GM19240 (cell line): Measurements from ENCODE around the gene USP31.
"Not testable (repeated sequence)": the region's sequence is repeated elsewhere in the genome, so short reads cannot be mapped to it uniquely, and the experiment has no call there.

Experiments used
- DNase-seq: peaks from one replicate; pipeline ENCODE4 v3.0.0; 2011; ENCODE audit warnings: low spot score; ENCODE audit not compliant: insufficient read length

The USP31 gene

DNA sequence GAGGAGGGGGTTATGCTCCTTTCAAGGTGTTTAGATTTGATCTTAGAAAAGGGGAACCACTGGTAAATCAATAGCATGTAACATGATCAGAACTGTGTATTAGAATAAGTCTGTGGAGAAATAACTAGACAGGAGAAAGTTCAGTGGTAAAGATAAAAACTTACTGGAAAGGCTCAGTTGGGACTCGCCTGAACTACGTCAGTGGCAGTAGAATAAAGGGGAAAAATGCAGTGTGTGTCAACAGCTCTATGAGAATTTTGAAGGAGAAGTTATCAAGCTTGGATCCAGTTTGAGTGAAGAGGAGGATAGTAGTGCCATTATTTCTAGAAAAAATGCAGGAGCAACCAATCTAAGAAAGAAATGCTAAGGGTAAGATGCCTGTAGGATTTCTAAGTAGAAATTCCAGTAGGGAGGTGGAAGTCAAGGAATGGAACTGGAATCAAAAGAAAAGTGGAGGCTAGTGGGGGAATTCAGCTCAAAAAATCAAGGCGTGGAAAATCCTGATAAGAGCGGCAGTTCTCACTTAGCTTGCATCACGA is 48.2 kb downstream of the USP31 start:
- no peak for DNase-seq

GRCh38 chr16:23096450-23096849 is 52.8 kb downstream of the USP31 start:
- DNase-seq: not testable (repeated sequence)

- not testable (repeated sequence) for DNase-seq
Measured at GRCh38 chr16:23094136-23094535, 55.1 kb downstream of the USP31 start.

DNA sequence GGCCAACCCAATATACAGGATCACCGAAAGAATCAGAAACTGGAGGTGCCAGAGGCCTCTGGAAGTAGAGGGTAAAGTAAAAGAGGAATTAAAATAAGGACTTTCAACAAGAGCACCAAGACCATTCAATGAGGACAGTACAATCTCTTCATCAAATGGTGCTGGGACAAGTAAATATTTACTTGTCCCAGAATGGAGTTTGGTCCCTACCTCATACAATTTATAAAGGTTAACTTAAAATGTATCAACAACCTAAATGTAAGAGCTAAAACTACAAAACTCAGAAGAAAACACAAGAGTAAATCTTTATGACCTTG is 56.5 kb downstream of the USP31 start:
- no peak for DNase-seq

- DNase-seq: no peak
Measured at GRCh38 chr16:23092072-23092800, 57.0 kb downstream of the USP31 start.

DNA sequence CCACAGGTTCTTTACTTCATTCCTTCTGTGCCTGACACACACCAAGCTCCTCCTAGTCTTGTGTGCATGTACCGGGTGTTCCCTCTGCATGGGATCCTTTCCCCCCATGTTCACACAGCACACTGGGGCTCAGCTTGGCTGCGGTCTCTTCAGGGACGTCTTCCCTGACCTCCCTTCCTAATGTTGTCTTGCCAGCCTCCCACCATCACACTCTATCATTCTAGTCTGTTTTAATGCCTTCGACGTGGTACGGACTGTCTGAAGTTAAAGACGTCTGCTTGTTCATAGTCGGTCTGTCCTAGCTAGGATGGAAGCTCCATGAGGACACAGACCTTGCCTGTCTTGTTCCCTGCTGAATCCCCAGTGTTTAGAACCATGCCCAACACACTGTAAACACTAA is 60.1 kb downstream of the USP31 start:
- no peak for DNase-seq

GRCh38 chr16:23088018-23088417 is 61.2 kb downstream of the USP31 start:
- DNase-seq: no peak

GRCh38 chr16:23085949-23086348 is 63.3 kb downstream of the USP31 start:
- DNase-seq: no peak

DNA sequence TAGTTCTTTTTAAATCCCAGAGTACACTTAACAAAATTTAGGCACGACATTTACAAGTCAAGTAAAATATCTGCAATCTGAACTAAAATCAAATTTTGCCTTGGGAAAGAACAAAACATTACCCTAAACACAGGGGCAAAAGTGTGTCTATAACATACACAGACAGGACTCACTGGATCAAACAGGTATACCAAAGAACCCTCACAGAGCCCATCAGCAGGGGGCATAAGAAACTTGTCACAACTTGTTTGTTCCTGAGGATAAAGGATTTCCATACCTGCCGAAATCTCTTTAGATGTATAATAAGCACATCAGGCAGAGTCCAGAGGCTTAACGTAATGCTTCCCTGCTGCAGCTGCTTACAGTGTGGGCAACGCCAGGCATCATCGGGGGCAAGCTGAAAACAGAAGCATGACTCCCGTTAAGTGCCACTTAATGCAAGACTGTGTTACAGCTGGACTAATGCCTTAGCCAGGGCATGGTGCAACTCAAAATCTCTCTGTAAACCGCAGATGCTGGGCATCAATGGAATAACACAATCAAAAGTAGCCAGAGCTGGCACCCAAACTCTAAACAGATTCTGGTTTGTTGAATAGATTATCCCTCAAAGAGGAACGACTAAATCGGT is 67.0 kb downstream of the USP31 start:
- no peak for DNase-seq

DNA sequence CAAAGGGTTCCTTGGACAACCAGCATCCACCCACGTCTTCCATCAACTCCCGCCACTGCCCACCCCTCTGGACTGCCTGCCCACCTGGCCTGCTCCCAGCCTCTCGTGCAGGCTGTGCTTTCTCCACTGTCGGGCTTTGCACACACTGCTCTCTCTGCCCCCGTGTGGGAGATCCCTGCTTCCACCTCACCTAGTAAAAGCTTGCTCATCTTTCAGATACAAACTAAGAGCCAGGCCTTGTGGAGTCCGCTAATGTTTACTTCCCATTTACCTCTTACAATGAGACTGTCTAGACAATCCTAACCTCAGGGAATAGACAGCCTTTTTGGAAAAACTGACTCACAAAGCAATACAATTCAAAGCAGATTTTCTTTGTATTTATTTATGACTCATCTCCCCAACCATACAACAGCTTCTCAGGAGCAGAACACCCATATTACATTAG is 67.6 kb downstream of the USP31 start:
- no peak for DNase-seq

DNA sequence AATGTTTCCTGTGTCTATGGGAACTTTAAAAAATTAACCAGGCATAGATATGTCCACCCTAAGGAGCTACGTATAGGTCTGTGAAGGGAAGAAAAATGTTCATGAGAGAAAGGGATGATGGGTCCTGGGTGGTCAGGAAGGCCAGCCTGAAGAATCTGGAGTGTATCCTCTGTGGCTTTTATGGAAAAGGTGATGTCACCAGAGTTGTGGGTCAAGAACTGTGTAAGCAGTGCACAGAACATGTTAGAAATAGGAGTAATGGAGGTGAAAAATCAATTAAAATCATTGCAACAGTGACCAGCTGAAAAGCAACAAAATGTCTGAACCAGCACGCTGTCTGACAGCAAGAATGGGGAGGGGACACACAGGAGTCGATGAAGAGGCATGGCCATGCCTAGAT is 68.5 kb downstream of the USP31 start:
- no peak for DNase-seq

DNA sequence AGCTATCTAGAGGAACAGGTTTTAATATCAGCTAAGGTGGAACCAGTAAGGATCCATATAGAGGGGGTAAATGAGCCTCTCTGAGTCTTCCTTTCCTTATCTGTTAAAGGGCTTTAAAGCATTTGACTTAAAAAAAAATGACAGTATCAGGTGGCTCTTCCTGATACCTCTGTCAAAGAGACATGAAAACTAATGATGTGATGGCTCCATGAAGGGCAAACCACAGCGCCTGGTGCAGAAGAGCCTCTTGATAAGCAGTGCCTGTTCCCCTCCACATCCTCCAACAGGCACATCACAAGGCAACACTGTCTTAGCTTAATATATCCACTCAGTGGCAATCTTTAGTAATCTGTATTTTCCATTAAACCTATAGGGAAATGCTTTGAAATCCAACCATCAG is 68.9 kb downstream of the USP31 start:
- no peak for DNase-seq

GRCh38 chr16:23079675-23080301 is 69.5 kb downstream of the USP31 start:
- DNase-seq: no peak

GRCh38 chr16:23074423-23074822 is 74.8 kb downstream of the USP31 start:
- DNase-seq: no peak

DNA sequence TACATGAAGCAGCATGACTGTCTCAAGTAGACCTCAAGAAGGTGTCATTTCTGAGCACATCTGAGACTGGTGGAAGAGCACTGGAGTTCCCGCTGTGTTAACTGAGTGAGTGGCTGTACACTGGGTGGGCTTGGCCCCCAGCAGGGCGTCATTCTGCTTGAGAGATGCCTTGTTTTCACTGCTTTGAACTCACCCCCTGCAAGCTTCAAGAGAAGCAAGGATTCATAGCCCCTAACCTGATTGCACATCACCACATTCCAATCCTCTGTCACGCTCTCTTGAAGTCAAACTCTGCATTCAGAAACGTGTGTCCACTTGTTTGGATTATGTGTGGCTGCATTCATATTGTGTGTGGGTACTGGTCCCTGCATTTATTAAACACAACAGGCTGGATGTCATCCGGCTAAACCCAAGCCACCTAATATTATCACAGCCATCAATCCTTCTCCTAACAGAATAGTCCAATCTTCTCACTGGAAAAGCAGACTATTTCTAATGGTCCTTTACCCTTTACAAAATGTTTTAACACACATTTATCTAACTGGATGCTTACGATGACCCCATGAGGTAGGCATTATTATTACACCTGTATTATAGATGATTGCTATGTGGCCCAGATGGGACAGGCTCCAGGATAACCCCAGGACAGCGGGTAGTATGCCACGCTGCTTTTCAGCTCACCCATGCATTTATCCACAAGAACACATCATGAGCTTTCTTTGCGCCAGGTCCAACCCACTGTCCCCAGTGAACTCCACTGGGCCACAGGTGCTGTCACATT is 76.3 kb downstream of the USP31 start:
- DNase-seq: no peak

DNA sequence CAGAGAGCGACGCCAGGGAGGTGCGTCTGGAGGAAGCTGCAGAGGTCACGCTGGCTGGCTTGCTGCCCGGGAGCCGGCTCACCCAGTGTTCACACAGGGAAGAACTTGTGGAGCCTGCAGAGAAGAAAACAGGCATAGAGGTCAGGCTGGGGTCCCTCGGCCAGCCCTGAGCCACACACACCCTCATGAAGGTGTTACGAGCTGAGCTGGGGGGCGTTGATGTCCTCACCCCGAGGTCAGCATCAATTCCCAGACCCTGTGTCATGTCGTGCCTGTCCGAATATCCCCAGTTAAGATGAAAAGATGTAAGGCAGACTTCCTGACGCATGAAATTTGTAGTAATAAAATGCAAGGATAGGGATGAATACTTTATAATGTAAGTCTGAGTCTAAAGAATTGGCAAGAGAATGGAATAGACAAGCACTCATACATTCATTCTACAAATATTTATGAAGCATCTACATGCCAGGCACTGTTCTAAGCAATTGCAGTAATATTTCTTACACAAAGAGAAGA is 77.1 kb downstream of the USP31 start:
- no peak for DNase-seq

- no peak for DNase-seq
Measured at GRCh38 chr16:23071196-23072083, 77.8 kb downstream of the USP31 start.

- no peak for DNase-seq
Measured at GRCh38 chr16:23069844-23070243, 79.4 kb downstream of the USP31 start.

GRCh38 chr16:23068079-23068736 is 81.0 kb downstream of the USP31 start:
- DNase-seq: no peak

DNA sequence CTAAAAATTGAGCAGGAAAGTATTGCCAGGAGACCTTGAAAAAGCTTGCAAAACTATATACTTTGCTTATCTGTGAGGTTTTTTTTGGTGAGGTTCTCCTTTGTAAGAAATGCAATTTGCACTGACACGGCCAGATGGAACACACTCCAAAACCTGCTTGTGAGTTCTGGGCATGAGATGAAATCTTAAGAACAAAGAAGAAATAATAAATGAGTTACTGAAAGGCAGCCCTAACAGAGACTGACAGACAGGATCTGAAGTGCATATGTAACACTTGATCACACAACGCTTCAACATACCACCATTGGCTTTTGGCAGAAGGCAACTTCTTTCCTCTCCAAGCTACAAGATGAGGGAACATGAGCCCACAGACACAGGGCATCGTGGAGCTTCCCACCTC is 82.6 kb downstream of the USP31 start:
- DNase-seq: no peak
